ENCODE data around the gene FHOD3. TPM values are rescaled to one million over a fixed set of nuclear protein-coding genes. Genes with fewer than 3 reads are reported as not detected.

Gene FHOD3
- total and polyA plus RNA-seq, 5 experiments from 2014 or later = not detected

DNA sequence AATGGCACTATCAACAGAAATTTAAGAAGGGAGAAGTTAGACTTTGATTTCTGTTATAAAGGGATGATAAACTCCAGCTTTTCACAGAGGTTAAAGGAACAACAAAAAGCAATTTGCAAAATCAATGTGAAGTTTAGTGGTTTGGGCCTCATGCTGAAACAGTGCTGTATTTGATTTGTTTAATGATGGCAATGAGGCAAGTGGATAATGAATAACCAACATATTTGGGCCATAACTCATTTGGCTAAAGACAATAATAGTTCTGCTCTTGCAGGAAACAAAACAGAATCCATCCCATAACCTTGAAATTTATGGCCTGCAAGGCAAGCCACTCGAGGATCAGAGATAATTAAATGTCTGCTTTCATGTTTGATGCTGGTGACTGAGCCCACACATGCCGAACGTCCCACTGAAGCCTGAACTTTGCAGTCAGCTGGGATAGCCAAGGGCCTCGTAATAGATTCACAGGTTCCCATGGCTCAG lies 474.8 kb downstream of the FHOD3 start:
- Mint-ChIP-seq H3K4me1 (peaks cover 3 to 11% (median 7%) of the 10 kb centered on the region in 4 donors), H3K9me3 (peaks cover 0 to 11% (median 0%) of the 10 kb centered on the region in 9 donors), H3K4me3 (no peak overlapping the region), H3K27ac (no peak overlapping the region), H3K27me3 (peaks cover 0 to 11% (median 1%) of the 10 kb centered on the region in 5 donors), H3K36me3 (no peaks in the 10 kb centered on the region)
- POLR2A ChIA-PET = no interaction called here
- DNase-seq (no peak), ATAC-seq (no peak)

DNA sequence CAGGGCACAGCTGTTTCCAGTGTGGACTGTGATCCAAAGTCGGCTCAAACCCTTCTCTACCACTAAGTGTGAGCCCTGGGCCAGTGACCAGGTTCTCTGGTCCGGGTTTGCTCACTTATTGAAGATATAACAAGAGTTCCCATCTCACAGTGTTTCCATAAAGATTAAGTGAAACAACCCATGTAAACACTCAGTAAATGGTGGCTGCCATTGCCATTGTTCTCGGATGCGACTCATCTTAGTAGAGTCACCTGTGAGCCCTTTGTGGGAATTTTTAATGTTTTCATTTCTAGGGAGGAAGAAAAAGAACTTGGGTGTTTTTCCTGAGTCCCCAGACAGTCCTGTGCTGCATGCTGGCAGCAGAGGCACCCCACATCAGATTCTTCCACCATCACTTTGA lies 477.9 kb downstream of the FHOD3 start:
- H3K27me3 Mint-ChIP-seq = peaks cover 0 to 11% (median 0%) of the 10 kb centered on the region in 5 donors
- POLR2A ChIA-PET = no interaction called here
- H3K4me1 Mint-ChIP-seq = peaks cover 3 to 11% (median 6%) of the 10 kb centered on the region in 4 donors
- ATAC-seq (no peak), DNase-seq (no peak)
- H3K9me3 Mint-ChIP-seq = peaks cover 0 to 11% (median 0%) of the 10 kb centered on the region in 9 donors
- H3K27ac Mint-ChIP-seq = no peak overlapping the region
- no peak overlapping the region for H3K4me3 Mint-ChIP-seq
- H3K36me3 Mint-ChIP-seq = peaks cover 0 to 17% (median 9%) of the 10 kb centered on the region in 3 donors

DNA sequence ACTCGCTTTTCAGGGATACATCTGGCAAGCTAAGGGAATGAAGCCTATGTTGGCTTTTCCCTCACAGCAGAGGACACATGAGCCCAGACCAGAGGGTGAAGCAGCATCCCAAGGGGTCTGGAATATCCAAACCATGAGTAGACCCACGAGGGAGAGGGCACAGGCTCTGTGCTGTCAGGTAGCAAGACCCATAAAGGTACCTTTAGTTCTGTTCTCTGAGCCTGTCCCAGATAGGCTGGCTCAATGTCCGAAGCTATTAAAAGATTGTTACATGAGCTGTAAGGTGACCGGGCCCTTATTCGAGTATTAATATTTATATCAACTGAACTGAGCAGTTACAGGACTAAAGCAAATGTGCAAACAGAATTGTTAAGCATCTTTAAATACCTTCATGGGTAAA lies 479.1 kb downstream of the FHOD3 start:
- no peak overlapping the region for H3K27ac Mint-ChIP-seq
- POLR2A ChIA-PET = no interaction called here
- peaks cover 0 to 3% (median 0%) of the 10 kb centered on the region in 5 donors for H3K27me3 Mint-ChIP-seq
- H3K4me1 Mint-ChIP-seq = peaks cover 0 to 1% (median 0%) of the 10 kb centered on the region in 4 donors
- no peak for ATAC-seq
- no peak overlapping the region for H3K4me3 Mint-ChIP-seq
- H3K36me3 Mint-ChIP-seq = peaks cover 0 to 23% (median 18%) of the 10 kb centered on the region in 3 donors
- H3K9me3 Mint-ChIP-seq = peaks cover 0 to 3% (median 0%) of the 10 kb centered on the region in 9 donors
- DNase-seq = no peak

DNA sequence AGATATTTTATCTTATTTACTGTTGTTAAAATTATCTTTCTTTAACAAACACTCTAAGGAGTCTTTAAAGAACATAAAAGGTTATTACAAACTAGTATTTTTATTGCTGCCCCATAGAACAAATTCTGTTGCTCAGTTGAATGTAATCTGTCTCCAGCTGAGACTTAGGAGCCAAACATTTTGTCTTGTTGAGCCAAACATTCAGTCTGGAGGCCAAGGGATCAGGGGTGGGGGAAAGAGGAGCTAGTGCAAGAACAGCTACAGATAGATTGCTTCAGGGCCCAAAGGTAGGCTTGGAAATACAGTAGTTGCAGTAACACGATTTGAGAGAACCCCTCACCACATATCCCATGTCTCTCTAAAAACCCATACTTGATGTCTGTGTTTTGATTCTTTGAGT lies 480.1 kb downstream of the FHOD3 start:
- DNase-seq (no peak), ATAC-seq (no peak)
- Mint-ChIP-seq H3K4me3 (no peak overlapping the region), H3K27me3 (no peaks in the 10 kb centered on the region), H3K4me1 (no peaks in the 10 kb centered on the region), H3K36me3 (peaks cover 0 to 31% (median 21%) of the 10 kb centered on the region in 3 donors), H3K27ac (no peak overlapping the region), H3K9me3 (no peaks in the 10 kb centered on the region)
- POLR2A ChIA-PET = no interaction called here

DNA sequence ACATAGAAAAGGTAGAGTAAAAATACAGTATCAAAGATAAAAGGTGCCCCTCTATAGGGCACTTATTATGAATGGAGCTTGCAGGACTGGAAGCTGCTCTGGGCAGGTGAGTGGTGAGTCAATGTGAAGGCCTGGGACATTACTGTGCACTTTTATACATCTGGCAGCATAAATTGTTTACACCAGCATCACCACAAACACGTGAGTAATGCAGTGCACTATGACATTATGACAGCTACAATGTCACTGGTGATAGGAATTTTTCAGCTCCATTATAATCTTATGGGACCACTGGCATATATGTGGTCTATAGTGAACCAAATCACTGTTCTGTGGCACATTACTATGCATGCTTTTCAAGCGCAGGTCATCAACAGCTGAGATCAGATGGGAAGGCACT lies 483.2 kb downstream of the FHOD3 start:
- POLR2A ChIA-PET = no interaction called here
- no peak for ATAC-seq
- DNase-seq = no peak
- Mint-ChIP-seq H3K9me3 (no peaks in the 10 kb centered on the region), H3K4me1 (no peaks in the 10 kb centered on the region), H3K27ac (no peak overlapping the region), H3K36me3 (peaks cover 0 to 39% (median 30%) of the 10 kb centered on the region in 3 donors), H3K4me3 (no peak overlapping the region), H3K27me3 (no peaks in the 10 kb centered on the region)

DNA sequence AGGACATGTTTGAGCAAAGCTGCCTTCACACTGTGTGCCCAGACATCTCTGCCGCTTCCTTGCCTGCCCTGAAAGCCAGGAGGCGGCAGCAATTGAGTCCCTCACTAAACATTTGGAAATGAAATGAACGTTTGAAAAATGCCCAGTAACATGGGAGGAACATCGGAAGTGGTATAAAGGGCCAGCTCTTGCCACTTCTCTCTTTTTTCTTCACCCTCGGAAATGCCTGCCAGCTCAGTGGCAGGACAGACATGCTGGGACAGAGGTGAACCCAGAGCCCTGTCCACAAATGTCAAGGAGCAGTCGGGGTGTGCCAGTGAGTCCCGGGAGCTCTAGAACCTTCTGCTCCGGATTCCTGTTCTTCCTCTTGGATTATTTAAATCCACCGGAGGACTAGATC lies 485.2 kb downstream of the FHOD3 start:
- Mint-ChIP-seq H3K36me3 (peaks cover 6 to 44% (median 30%) of the 10 kb centered on the region in 3 donors), H3K27ac (peak overlapping the region in 1 of 10 donors; percentile 53), H3K4me3 (no peak overlapping the region), H3K9me3 (no peaks in the 10 kb centered on the region), H3K4me1 (no peaks in the 10 kb centered on the region), H3K27me3 (no peaks in the 10 kb centered on the region)
- no peak for DNase-seq
- ATAC-seq = no peak
- POLR2A ChIA-PET = no interaction called here

DNA sequence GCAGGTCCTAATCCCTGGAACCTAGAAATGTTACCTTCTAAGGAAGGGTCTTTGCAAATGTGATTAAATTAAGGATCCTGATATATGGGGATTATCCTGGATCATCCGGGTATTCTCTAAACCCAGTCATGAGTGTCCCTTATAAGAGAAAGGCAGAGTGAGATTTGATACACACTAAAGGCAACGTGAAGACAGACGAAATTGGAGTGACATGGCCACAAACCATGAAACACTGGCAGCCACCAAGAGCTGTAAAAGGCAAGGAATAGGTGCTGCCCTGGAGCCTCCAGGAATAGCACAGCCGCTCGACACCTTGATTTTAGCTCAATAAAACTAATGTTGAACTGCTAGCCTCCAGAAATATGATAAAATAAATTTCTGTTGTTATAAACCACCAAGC lies 486.3 kb downstream of the FHOD3 start:
- ATAC-seq = no peak
- H3K36me3 Mint-ChIP-seq = peaks cover 6 to 47% (median 29%) of the 10 kb centered on the region in 3 donors

DNA sequence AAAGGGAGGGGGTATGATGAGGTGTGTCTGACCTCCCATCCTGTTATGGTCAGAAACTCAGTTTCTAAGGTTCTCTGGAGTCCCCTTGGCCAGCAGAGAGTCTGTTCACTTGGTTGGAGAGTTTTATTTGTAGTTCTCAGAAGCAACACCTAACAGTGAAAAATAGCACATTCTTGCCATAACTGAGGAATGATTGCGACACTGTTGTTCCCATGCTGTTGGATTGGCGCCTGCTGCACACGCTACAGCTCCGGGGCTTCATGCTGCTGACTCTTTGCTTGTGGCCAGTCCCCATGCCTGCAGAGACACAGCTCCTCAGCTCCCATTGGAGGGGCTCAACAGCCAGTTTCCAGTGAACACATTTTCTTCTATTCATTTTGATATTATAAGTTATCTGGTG lies 489.2 kb downstream of the FHOD3 start:
- H3K27ac Mint-ChIP-seq = no peak overlapping the region
- ATAC-seq = no peak
- H3K9me3 Mint-ChIP-seq = peaks cover 0 to 11% (median 4%) of the 10 kb centered on the region in 9 donors

More for the DNA sequence above, 486.3 kb downstream of the FHOD3 start:
- POLR2A ChIA-PET = no interaction called here
- H3K9me3 Mint-ChIP-seq = no peaks in the 10 kb centered on the region
- no peak overlapping the region for H3K4me3 Mint-ChIP-seq
- no peaks in the 10 kb centered on the region for H3K27me3 Mint-ChIP-seq
- no peak for DNase-seq
- no peak overlapping the region for H3K27ac Mint-ChIP-seq
- H3K4me1 Mint-ChIP-seq = no peaks in the 10 kb centered on the region

DNA sequence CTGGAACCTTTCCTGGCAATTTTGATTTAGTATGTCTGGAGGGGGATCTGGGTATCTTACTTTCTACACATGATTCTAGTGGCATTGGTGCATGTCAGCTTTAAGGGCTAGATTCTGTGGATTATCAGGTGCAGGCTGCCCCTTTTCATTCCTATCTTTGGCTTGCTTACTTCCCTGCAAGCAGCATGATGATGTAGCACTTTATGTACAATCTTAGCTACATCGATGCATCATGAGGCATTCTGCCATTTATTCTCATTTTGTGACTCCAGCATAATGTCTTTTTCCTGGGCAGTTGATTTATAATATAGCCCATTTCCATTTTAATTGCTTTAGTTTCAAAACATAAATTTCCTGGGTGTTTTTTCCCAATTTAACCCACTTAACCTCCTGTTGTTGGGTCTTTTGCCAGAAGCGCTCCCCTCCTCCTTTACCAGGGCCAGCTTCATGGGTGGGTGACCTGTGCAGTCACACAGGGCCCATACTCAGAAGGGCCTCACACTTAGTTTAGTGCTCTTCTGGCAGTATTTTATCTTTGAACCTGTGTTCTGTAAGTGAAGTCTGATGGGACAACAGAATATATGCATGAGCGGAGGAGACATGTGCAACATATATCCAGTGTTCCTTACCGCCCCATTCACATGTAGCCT lies 495.2 kb downstream of the FHOD3 start:
- Mint-ChIP-seq H3K27ac (no peak overlapping the region), H3K36me3 (peaks cover 35 to 87% (median 76%) of the 10 kb centered on the region in 3 donors), H3K4me3 (no peak overlapping the region), H3K4me1 (peaks cover 0 to 2% (median 0%) of the 10 kb centered on the region in 4 donors), H3K27me3 (no peaks in the 10 kb centered on the region), H3K9me3 (peaks cover 0 to 11% (median 4%) of the 10 kb centered on the region in 9 donors)
- no peak for DNase-seq
- POLR2A ChIA-PET = no interaction called here
- no peak for ATAC-seq

More for the DNA sequence above, 489.2 kb downstream of the FHOD3 start:
- peaks cover 17 to 52% (median 40%) of the 10 kb centered on the region in 3 donors for H3K36me3 Mint-ChIP-seq
- no peak for DNase-seq
- H3K27me3 Mint-ChIP-seq = no peaks in the 10 kb centered on the region
- POLR2A ChIA-PET = no interaction called here
- no peaks in the 10 kb centered on the region for H3K4me1 Mint-ChIP-seq
- H3K4me3 Mint-ChIP-seq = no peak overlapping the region

DNA sequence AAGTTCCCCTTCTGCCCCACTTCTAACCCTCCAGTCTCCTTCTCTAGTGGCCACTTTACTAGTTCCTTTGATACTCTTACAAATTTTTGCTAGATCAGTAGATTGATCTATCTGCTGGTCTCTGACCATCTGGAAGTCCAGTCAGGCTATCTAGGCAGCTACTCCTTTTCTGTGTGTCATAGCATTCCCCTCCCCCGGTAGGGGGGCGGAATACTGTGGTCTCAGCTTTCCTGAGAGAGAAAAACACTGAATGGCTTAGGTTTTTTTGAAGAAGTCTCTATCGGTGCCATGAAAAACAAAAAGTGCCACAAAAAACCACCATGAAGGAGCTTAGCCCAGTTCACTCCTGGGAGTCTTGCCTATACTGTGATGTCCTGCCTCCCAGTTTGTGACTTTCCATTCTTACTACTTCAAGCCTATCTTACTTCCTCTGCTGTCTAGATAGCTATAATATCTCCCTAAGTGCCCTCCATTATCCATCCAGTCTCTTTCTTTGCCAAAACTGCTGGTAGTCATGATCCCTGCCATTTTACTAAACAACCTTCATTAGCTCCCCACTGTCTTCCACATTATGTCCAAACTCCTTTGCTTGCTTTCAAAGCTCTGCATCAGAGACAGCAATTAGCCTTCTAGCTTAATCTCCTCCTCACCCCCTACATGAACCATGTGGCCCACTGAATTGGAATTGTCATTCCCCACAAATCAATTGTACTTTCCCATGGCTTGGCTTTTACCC lies 501.4 kb downstream of the FHOD3 start:
- Mint-ChIP-seq H3K36me3 (peaks cover 24 to 94% (median 65%) of the 10 kb centered on the region in 3 donors), H3K4me1 (peaks cover 0 to 1% (median 0%) of the 10 kb centered on the region in 4 donors), H3K9me3 (no peaks in the 10 kb centered on the region), H3K4me3 (no peak overlapping the region), H3K27me3 (no peaks in the 10 kb centered on the region), H3K27ac (peak overlapping the region in 1 of 10 donors; percentile 10)
- ATAC-seq (no peak), DNase-seq (no peak)
- POLR2A ChIA-PET = no interaction called here

DNA sequence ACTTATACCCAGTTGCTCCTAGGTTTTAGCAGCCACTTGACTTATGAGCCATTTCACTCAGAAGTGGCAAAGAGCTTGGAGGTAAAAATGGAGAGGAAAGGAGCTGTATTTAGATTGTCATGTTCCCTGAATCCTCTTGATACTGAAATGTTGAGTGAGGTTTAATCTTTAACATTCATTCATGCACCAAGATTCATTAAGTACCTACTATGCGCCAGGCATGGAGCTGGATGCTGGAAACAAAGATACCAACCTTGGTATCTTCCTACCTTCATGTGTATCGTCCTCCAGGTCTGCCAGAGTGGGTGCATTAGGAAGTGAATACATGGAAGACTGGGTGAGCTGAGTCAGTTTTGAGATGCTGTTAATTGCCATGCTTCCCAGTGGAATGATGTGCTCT lies 507.6 kb downstream of the FHOD3 start:
- ATAC-seq = no peak
- Mint-ChIP-seq H3K36me3 (peaks cover 26 to 80% (median 52%) of the 10 kb centered on the region in 3 donors), H3K4me3 (no peak overlapping the region), H3K27ac (no peak overlapping the region), H3K4me1 (peaks cover 3 to 11% (median 4%) of the 10 kb centered on the region in 4 donors), H3K27me3 (no peaks in the 10 kb centered on the region), H3K9me3 (no peaks in the 10 kb centered on the region)
- POLR2A ChIA-PET = no interaction called here
- DNase-seq = no peak

DNA sequence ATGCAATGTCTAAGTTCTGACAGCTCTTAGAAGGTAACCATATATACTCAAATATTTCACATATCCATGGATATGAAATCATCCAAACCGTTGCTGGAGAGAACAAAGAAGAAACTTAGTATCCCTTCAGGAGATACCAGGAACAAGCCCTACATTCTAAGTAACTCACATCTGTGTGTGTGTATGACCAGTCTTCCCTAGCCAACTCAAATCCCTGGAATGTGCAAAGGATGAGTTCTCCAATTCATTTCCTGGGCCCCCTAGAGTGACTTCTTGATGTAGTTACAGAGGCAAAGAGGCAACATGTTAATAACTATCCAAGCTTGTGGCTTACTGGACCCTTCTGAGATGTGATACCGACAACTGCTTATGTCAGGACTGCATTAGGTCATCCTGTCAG lies 511.2 kb downstream of the FHOD3 start:
- DNase-seq = no peak
- H3K36me3 Mint-ChIP-seq = peaks cover 19 to 73% (median 29%) of the 10 kb centered on the region in 3 donors
- no peak for ATAC-seq
- H3K4me3 Mint-ChIP-seq = no peak overlapping the region
- no peaks in the 10 kb centered on the region for H3K9me3 Mint-ChIP-seq
- peaks cover 4 to 15% (median 5%) of the 10 kb centered on the region in 4 donors for H3K4me1 Mint-ChIP-seq
- no peak overlapping the region for H3K27ac Mint-ChIP-seq
- H3K27me3 Mint-ChIP-seq = no peaks in the 10 kb centered on the region
- POLR2A ChIA-PET = interaction anchor here (0.6 kb wide), 1 partner anchor 677 kb away, joined by 4 read pairs; no protein-coding TSS in a partner anchor

All from naive thymus-derived CD8-positive, alpha-beta T cell (primary cell).